ENCODE data around the gene KCNQ1.

KCNQ1 gene

GRCh38 chr11:2776351-2777061, 331.7 kb downstream of the KCNQ1 start:
- DNase-seq = no peak

GRCh38 chr11:2777386-2777785, 332.6 kb downstream of the KCNQ1 start:
- DNase-seq = no peak

- DNase-seq = no peak
These were observed 333.2 kb downstream of the KCNQ1 start for GRCh38 chr11:2777871-2778629.

- peak; percentile 90 for DNase-seq
These were observed 334.1 kb downstream of the KCNQ1 start for GRCh38 chr11:2778630-2779498.

- DNase-seq = no peak
These were observed 334.7 kb downstream of the KCNQ1 start for GRCh38 chr11:2779499-2779980.

GRCh38 chr11:2779981-2780849, 335.4 kb downstream of the KCNQ1 start:
- peak; percentile 83 for DNase-seq

GRCh38 chr11:2780850-2781407, 336.1 kb downstream of the KCNQ1 start:
- DNase-seq = no peak

GRCh38 chr11:2781408-2782274, 336.8 kb downstream of the KCNQ1 start:
- DNase-seq = peak; percentile 20

GRCh38 chr11:2782769-2783168, 338.0 kb downstream of the KCNQ1 start:
- DNase-seq = no peak

GRCh38 chr11:2783536-2784082, 338.8 kb downstream of the KCNQ1 start:
- DNase-seq = no peak

GRCh38 chr11:2787816-2788167, 343.0 kb downstream of the KCNQ1 start:
- DNase-seq = peak; percentile 26

GRCh38 chr11:2788168-2789071, 343.6 kb downstream of the KCNQ1 start:
- DNase-seq = peak; percentile 69

- no peak for DNase-seq
These were observed 344.5 kb downstream of the KCNQ1 start for GRCh38 chr11:2789331-2789730.

- peak; percentile 34 for DNase-seq
These were observed 345.2 kb downstream of the KCNQ1 start for GRCh38 chr11:2789791-2790567.

GRCh38 chr11:2790568-2790921, 345.7 kb downstream of the KCNQ1 start:
- peak; percentile 28 for DNase-seq

GRCh38 chr11:2791139-2791520, 346.3 kb downstream of the KCNQ1 start:
- peak; percentile 46 for DNase-seq

- DNase-seq = peak; percentile 66
These were observed 346.9 kb downstream of the KCNQ1 start for GRCh38 chr11:2791521-2792380.

All from left hindlimb (tissue), 1 donor.